ENCODE measurements around the gene ODC1.

The ODC1 gene

GRCh38 chr2:10433947-10434885 lies 13.9 kb downstream of the ODC1 start:
- DNase-seq (ENCODE audit: low spot score): no peak

- DNase-seq (ENCODE audit: low spot score): no peak
These were observed 14.7 kb downstream of the ODC1 start for GRCh38 chr2:10433264-10433946.

- no peak for DNase-seq (ENCODE audit: low spot score)
These were observed 15.6 kb downstream of the ODC1 start for GRCh38 chr2:10432311-10433181.

- no peak for DNase-seq (ENCODE audit: low spot score)
These were observed 16.3 kb downstream of the ODC1 start for GRCh38 chr2:10431797-10432196.

- no peak for DNase-seq (ENCODE audit: low spot score)
These were observed 17.1 kb downstream of the ODC1 start for GRCh38 chr2:10430886-10431622.

- DNase-seq (ENCODE audit: low spot score): no peak
These were observed 19.2 kb downstream of the ODC1 start for GRCh38 chr2:10428924-10429323.

- no peak for DNase-seq (ENCODE audit: low spot score)
These were observed 19.8 kb downstream of the ODC1 start for GRCh38 chr2:10428355-10428754.

GRCh38 chr2:10427618-10427949 lies 20.5 kb downstream of the ODC1 start:
- DNase-seq (ENCODE audit: low spot score): no peak

GRCh38 chr2:10426726-10427617 lies 21.2 kb downstream of the ODC1 start:
- DNase-seq (ENCODE audit: low spot score): no peak

GRCh38 chr2:10425699-10426098 lies 22.4 kb downstream of the ODC1 start:
- no peak for DNase-seq (ENCODE audit: low spot score)

GRCh38 chr2:10424916-10425505 lies 23.1 kb downstream of the ODC1 start:
- no peak for DNase-seq (ENCODE audit: low spot score)

- DNase-seq (ENCODE audit: low spot score): no peak
These were observed 24.1 kb downstream of the ODC1 start for GRCh38 chr2:10424051-10424450.

- DNase-seq (ENCODE audit: low spot score): no peak
These were observed 24.7 kb downstream of the ODC1 start for GRCh38 chr2:10423400-10423774.

- DNase-seq (ENCODE audit: low spot score): no peak
These were observed 25.3 kb downstream of the ODC1 start for GRCh38 chr2:10422732-10423399.

GRCh38 chr2:10422251-10422650 lies 25.9 kb downstream of the ODC1 start:
- no peak for DNase-seq (ENCODE audit: low spot score)

GRCh38 chr2:10419553-10420257 lies 28.4 kb downstream of the ODC1 start:
- no peak for DNase-seq (ENCODE audit: low spot score)

- DNase-seq (ENCODE audit: low spot score): no peak
These were observed 30.4 kb downstream of the ODC1 start for GRCh38 chr2:10417551-10418335.

GRCh38 chr2:10415640-10416039 lies 32.5 kb downstream of the ODC1 start:
- no peak for DNase-seq (ENCODE audit: low spot score)

Data from globus pallidus (tissue), 1 donor.